SK-N-MC (cell line): ENCODE data around the gene TBC1D19.

ENCODE experiments used
- EZH2 ChIP-seq: fragments of 200-600 bp; sonication (generic); IDR thresholded peaks from one replicate; pipeline ENCODE4 v1.6.1; 2017; ENCODE audit warnings: antibody characterized with exemption
- POLR2AphosphoS5 ChIP-seq: IDR thresholded peaks from 2 replicates; pipeline ENCODE4 v1.6.1; 2012; ENCODE audit warnings: mild to moderate bottlenecking, low read depth, low read length, borderline replicate concordance

- TF ChIP-seq EZH2 (no peak), POLR2AphosphoS5 (no peak)
Observed at GRCh38 chr4:26579169-26579568, 4.7 kb upstream of the TBC1D19 start.
